ENCODE measurements around the gene GRIA4.

The GRIA4 gene

DNA sequence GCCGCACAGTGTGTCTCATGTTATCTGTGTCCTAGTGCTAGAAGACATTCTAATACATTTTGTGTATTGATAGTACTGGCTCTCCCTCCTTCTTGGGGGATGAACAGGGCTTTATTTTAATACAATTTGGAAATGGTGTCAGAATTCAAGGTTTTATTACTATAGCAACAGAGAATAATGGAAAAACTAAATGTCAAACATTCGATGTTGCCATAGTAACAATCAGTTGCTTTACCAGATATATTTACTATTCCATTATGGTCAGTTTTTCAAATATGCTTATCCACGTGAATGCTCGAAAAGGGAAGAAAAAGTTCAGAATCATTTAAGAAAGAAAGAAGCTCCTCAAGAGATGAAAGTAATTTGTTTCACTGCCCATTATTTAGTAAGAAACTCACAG, 420.7 kb downstream of the GRIA4 start:
- DNase-seq (ENCODE audit: low read depth): no peak
- TF ChIP-seq CTCF (IDR thresholded peaks at IDR 0.05; ENCODE audit: low read depth, low read length, missing control alignments): no peak
- H3K4me3 ChIP-seq (ENCODE audit: low read depth, low read length): no peak overlapping the region
- in situ Hi-C loops (cut with HindIII; ENCODE audit: low sequenced_read_pairs): no loop called here

DNA sequence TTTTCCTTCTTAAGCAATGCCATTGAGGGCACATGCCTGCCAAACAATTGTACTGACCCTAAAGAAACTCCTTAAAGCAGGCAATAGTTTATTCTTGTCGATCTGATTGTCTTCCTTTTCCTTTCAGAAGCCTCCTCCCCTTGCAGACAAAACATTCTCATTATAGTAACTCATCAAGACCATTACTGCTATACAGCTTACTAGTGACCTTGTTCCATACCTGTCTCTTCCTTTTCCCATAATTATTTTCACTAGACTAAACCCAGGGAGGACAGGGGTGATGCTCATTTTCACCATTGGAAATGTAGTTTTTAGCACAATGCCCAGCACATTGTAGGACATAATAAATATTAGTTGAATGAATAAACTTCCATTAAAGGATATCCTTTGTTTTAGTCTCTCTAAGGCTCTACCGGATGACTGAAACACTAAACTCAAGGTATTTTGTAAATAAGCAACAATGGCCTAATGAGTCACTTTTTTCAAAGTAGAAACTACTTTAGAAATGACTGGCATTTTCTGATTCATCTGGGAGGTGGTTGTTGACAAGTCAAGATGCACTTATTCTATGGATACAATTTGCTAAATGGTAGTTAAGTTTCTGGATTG, 421.4 kb downstream of the GRIA4 start:
- TF ChIP-seq CTCF (IDR thresholded peaks at IDR 0.05; ENCODE audit: low read depth, low read length, missing control alignments): no peak
- in situ Hi-C loops (cut with HindIII; ENCODE audit: low sequenced_read_pairs): no loop called here
- no peak overlapping the region for H3K4me3 ChIP-seq (ENCODE audit: low read depth, low read length)
- no peak for DNase-seq (ENCODE audit: low read depth)
